Spleen (tissue), 7 donors: ENCODE data around the gene UBAC1.

Source experiments
- POLR2A ChIP-seq, 3 donors: fragments of 450-650 bp; IDR thresholded peaks; one replicate each; pipeline ENCODE4 v1.5.1; 2017; ENCODE audit warnings: antibody characterized with exemption in 3 of 3, mild to moderate bottlenecking in 1 of 3
- POLR2AphosphoS5 ChIP-seq, 3 donors: sonication (generic); formaldehyde crosslinking; IDR thresholded peaks; one replicate each; pipeline ENCODE4 v1.5.1; 2017; ENCODE audit warnings: antibody characterized with exemption in 3 of 3
- TF ChIP-seq, protein P1 (sequence below), 11 experiments: fragments of 200-600 bp in 7 of 11; fragments of 450-650 bp in 4 of 11; sonication (generic) in 4 of 11; IDR thresholded peaks in 8 of 11; conservative IDR thresholded peaks in 3 of 11; 1 replicate in 7 of 11; 2 replicates in 4 of 11; pipeline versions ENCODE4 v1.4.0 to v1.8.0; 2016 to 2021; ENCODE audit warnings: antibody characterized with exemption in 11 of 11, inconsistent platforms in 4 of 11, mild to moderate bottlenecking in 1 of 11
- donor health status: DM: no; HTN: no; CAD: no; lungs with moderate emphysema.
- donor health status: DM: no; HTN: no; CAD: no.
- donor health status: DM: no; HTN: no; CAD: no.

DNA sequence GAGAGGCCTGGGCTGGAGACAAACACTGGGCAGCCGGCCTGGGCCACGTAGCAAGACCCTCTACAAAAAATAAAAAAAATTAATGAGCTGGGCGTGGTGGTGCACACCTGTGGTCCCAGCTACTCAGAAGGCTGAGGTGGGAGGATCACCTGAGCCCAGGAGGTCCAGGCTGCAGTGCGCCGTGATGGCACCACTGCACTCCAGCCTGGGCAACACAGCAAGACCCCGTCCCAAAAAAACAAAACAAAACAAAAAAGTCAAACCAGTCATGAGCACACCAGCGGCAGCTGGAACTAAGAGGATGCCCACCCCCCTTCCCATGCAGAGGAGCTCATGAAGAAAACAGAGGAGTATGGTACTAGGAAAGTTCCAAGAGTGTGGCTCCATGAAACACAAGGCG lies 2.2 kb upstream of the UBAC1 start:
- TF ChIP-seq POLR2A (IDR thresholded peaks at IDR 0.05) = no peak
- TF ChIP-seq, protein P1, sequence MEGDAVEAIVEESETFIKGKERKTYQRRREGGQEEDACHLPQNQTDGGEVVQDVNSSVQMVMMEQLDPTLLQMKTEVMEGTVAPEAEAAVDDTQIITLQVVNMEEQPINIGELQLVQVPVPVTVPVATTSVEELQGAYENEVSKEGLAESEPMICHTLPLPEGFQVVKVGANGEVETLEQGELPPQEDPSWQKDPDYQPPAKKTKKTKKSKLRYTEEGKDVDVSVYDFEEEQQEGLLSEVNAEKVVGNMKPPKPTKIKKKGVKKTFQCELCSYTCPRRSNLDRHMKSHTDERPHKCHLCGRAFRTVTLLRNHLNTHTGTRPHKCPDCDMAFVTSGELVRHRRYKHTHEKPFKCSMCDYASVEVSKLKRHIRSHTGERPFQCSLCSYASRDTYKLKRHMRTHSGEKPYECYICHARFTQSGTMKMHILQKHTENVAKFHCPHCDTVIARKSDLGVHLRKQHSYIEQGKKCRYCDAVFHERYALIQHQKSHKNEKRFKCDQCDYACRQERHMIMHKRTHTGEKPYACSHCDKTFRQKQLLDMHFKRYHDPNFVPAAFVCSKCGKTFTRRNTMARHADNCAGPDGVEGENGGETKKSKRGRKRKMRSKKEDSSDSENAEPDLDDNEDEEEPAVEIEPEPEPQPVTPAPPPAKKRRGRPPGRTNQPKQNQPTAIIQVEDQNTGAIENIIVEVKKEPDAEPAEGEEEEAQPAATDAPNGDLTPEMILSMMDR (IDR thresholded peaks at IDR 0.05 in 8 of 11, conservative IDR thresholded peaks at IDR 0.05 in 3 of 11) = no peak
- TF ChIP-seq POLR2AphosphoS5 (IDR thresholded peaks at IDR 0.05) = no peak
